ENCODE measurements around the gene PLEKHF1.

- TF ChIP-seq POLR2A (IDR thresholded peaks at IDR 0.05) (no peak), CTCF (IDR thresholded peaks at IDR 0.05) (no peak)
Measured at GRCh38 chr19:29622166-29623070, 42.8 kb upstream of the PLEKHF1 start.
